HG03097 (cell line): ENCODE measurements around the gene GRID1.

ENCODE experiments used
- ATAC-seq: cut with Tn5 transposase; IDR thresholded peaks from one replicate; pipeline ENCODE4 v1.9.1; 2021; ENCODE audit not compliant: unreplicated experiment, low FRiP score

GRID1 gene

GRCh38 chr10:85603151-85603940 lies 763.2 kb downstream of the GRID1 start:
- ATAC-seq = no peak

GRCh38 chr10:85602713-85603112 lies 763.9 kb downstream of the GRID1 start:
- ATAC-seq = no peak

- ATAC-seq = no peak
These were observed 764.3 kb downstream of the GRID1 start for GRCh38 chr10:85602306-85602705.

GRCh38 chr10:85601526-85601925 lies 765.1 kb downstream of the GRID1 start:
- no peak for ATAC-seq

- ATAC-seq = no peak
These were observed 765.9 kb downstream of the GRID1 start for GRCh38 chr10:85600744-85601081.

- no peak for ATAC-seq
These were observed 766.4 kb downstream of the GRID1 start for GRCh38 chr10:85600026-85600743.

- no peak for ATAC-seq
These were observed 767.5 kb downstream of the GRID1 start for GRCh38 chr10:85599081-85599480.

- ATAC-seq = no peak
These were observed 767.9 kb downstream of the GRID1 start for GRCh38 chr10:85598646-85599045.

GRCh38 chr10:85597006-85597405 lies 769.6 kb downstream of the GRID1 start:
- no peak for ATAC-seq

GRCh38 chr10:85596389-85596788 lies 770.2 kb downstream of the GRID1 start:
- no peak for ATAC-seq

GRCh38 chr10:85594239-85594638 lies 772.4 kb downstream of the GRID1 start:
- no peak for ATAC-seq

GRCh38 chr10:85593226-85593772 lies 773.3 kb downstream of the GRID1 start:
- ATAC-seq = no peak

- ATAC-seq = no peak
These were observed 785.2 kb downstream of the GRID1 start for GRCh38 chr10:85581371-85581770.

GRCh38 chr10:85580585-85580984 lies 786.0 kb downstream of the GRID1 start:
- no peak for ATAC-seq

- no peak for ATAC-seq
These were observed 787.7 kb downstream of the GRID1 start for GRCh38 chr10:85578860-85579259.

GRCh38 chr10:85575441-85575840 lies 791.2 kb downstream of the GRID1 start:
- no peak for ATAC-seq

- no peak for ATAC-seq
These were observed 795.7 kb downstream of the GRID1 start for GRCh38 chr10:85570871-85571270.

GRCh38 chr10:85565381-85565780 lies 801.2 kb downstream of the GRID1 start:
- ATAC-seq = no peak

- ATAC-seq = no peak
These were observed 808.1 kb downstream of the GRID1 start for GRCh38 chr10:85558533-85558932.

GRCh38 chr10:85557706-85558105 lies 808.9 kb downstream of the GRID1 start:
- no peak for ATAC-seq

GRCh38 chr10:85557077-85557476 lies 809.5 kb downstream of the GRID1 start:
- no peak for ATAC-seq
